ENCODE results near the gene CHST11. TPM values are rescaled to one million over a fixed set of nuclear protein-coding genes. Genes with fewer than 3 reads are reported as not detected.
A peak's percentile ranks its signal among the peaks of the same experiment; 100 is the strongest.

The CHST11 gene
- total and polyA plus RNA-seq, 2 of the 4 experiments (the other 2 are of a cell fraction), result 1.4 to 2.7 TPM

DNA sequence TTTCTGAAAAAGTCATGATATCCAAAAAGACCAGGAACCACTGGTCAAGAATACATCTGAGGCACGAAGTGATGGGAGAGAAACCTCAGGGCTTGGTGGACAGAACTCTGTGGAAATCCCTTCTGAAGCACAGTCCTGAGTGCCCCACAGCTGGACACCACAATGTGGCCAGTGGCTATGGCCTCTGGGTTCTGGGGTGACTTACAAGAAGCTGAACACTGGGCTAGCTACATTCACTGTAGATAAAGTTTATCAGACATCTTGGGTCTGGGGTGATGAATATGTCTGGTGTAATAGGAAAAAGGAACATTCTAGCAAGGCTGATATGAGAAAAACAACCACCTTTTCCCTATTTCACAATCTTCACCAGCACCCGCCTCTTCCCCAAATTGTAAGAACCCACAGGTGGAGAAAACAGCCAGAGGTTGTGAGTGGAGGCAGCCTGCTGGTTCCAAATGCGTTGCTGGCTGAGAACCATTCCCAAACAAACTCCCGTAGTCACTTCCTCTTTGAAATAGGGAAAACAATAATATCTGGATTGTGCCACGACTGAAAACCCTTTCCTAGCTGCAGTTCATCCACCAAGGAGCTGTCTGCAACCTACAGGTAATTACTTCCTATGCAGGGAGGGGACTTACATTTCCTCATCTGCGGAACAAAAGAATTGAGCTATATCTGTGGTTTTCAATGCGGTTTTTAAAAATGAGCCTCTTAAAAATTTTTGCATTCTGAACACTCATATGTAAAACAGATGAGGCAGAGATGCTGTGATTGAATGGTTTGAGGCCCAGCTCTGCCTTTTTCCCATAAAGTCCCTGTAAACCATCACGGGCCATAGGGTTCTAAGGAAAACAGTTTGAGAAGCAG, 307.7 kb downstream of the CHST11 start:
- Histone ChIP-seq H3K4me1 (ENCODE audit: control insufficient read depth, insufficient read depth, low read length) (no peaks in the 10 kb centered on the region), H2BK5ac (ENCODE audit: low read depth, low read length, poor library complexity, severe bottlenecking) (no peak overlapping the region), H2BK15ac (ENCODE audit: low read depth, low read length) (no peak overlapping the region), H3K56ac (ENCODE audit: extremely low read depth, insufficient read depth, low read length) (no peak overlapping the region), H4K5ac (ENCODE audit: low read depth, low read length) (no peak overlapping the region), H3K27ac (ENCODE audit: insufficient read depth, low read length) (no peak overlapping the region), H3K23ac (ENCODE audit: low read depth, low read length) (no peak overlapping the region), H3K9ac (ENCODE audit: low read depth, low read length) (no peak overlapping the region), H4K8ac (ENCODE audit: low read depth in 2 of 2, low read length in 2 of 2) (no peak overlapping the region), H2AK9ac (replicated peaks; ENCODE audit: low read depth, low read length, poor library complexity) (no peak overlapping the region), H4K91ac (ENCODE audit: insufficient read depth, low read depth, low read length) (no peak overlapping the region), H3K4me2 (ENCODE audit: low read depth, low read length) (no peak overlapping the region), H3K27me3 (ENCODE audit: control insufficient read depth, insufficient read depth, low read length) (peaks cover 11% of the 10 kb centered on the region), H2AK5ac (ENCODE audit: low read depth, low read length) (no peak overlapping the region), H2AFZ (replicated peaks; ENCODE audit: low read length, poor library complexity) (no peak overlapping the region), H3K4me3 (ENCODE audit: insufficient read depth, low read depth, low read length) (no peak overlapping the region), H3K9me1 (ENCODE audit: insufficient read depth, low read length) (peaks cover 3% of the 10 kb centered on the region; the same call in 1 of the 2 replicates), H3K18ac (ENCODE audit: low read depth, low read length) (no peak overlapping the region), H3K79me1 (ENCODE audit: low read depth in 1 of 2, low read length in 2 of 2) (no peaks in the 10 kb centered on the region), H4K20me1 (ENCODE audit: insufficient read depth, low read length) (no peaks in the 10 kb centered on the region), H3K14ac (replicated peaks; ENCODE audit: low read depth, low read length) (no peak overlapping the region), H3K9me3 (ENCODE audit: control insufficient read depth, insufficient read depth, low read length) (no peaks in the 10 kb centered on the region), H3K36me3 (ENCODE audit: control insufficient read depth, insufficient read depth, low read length) (no peaks in the 10 kb centered on the region), H2BK120ac (ENCODE audit: low read depth, low read length) (no peak overlapping the region), H3K4ac (ENCODE audit: low read depth, low read length) (no peak overlapping the region), H2BK20ac (ENCODE audit: low read depth, low read length) (no peak overlapping the region)
- dilution Hi-C loops (cut with HindIII; ENCODE audit: low sequenced_read_pairs, unreplicated experiment) (no loop called here), intact Hi-C loops (cut with micrococcal nuclease) (no loop called here), in situ Hi-C loops (cut with MboI; ENCODE audit: low sequenced_read_pairs) (no loop called here)
- ATAC-seq (ENCODE audit: low read depth) (no peak), DNase-seq (no peak)
- TF ChIP-seq CEBPB (IDR thresholded peaks at IDR 0.05; ENCODE audit: low read depth, low read length) (0 out of 2 replicates have a peak, but pooled peaks have one; percentile 3), MAFK (IDR thresholded peaks at IDR 0.05; ENCODE audit: low read depth, low read length) (no peak)
- ChIA-PET POLR2A (ENCODE audit: unreplicated experiment) (no interaction called here), CTCF (no interaction called here)
- BruUV-seq (replicated peaks), result no TSS peak
- 60% methylated on average over 1 of the region's 8 CpGs; no CpG with 5 or more reads in 1 of the 2 experiments for WGBS, 2 experiments (ENCODE audit: extremely low coverage in 2 of 2, insufficient read length in 1 of 2)
